H1 (cell line): Measurements from ENCODE around the gene ADRA2B.

ENCODE experiments used
- EZH2 ChIP-seq: fragments of 200-600 bp; sonication (generic); IDR thresholded peaks from 2 replicates; pipeline ENCODE4 v1.7.1; 2012; ENCODE audit warnings: low read depth, mild to moderate bottlenecking, moderate library complexity, low read length, inconsistent platforms; ENCODE audit not compliant: severe bottlenecking
- GABPA ChIP-seq: IDR thresholded peaks from 2 replicates; pipeline ENCODE4 v1.6.1; 2011; ENCODE audit warnings: mild to moderate bottlenecking, low read length, moderate library complexity, borderline replicate concordance; ENCODE audit not compliant: insufficient read depth
- MAFK ChIP-seq: IDR thresholded peaks from 2 replicates; pipeline ENCODE4 v1.6.1; 2012; ENCODE audit warnings: low read depth, mild to moderate bottlenecking, improper control_type of control experiment, low read length
- NRF1 ChIP-seq: IDR thresholded peaks from 2 replicates; pipeline ENCODE4 v1.6.1; 2011; ENCODE audit warnings: mild to moderate bottlenecking, low read depth, low read length, improper control_type of control experiment
- RFX5 ChIP-seq: IDR thresholded peaks from 2 replicates; pipeline ENCODE4 v1.6.1; 2011; ENCODE audit warnings: low read depth, low read length, improper control_type of control experiment, borderline replicate concordance

DNA sequence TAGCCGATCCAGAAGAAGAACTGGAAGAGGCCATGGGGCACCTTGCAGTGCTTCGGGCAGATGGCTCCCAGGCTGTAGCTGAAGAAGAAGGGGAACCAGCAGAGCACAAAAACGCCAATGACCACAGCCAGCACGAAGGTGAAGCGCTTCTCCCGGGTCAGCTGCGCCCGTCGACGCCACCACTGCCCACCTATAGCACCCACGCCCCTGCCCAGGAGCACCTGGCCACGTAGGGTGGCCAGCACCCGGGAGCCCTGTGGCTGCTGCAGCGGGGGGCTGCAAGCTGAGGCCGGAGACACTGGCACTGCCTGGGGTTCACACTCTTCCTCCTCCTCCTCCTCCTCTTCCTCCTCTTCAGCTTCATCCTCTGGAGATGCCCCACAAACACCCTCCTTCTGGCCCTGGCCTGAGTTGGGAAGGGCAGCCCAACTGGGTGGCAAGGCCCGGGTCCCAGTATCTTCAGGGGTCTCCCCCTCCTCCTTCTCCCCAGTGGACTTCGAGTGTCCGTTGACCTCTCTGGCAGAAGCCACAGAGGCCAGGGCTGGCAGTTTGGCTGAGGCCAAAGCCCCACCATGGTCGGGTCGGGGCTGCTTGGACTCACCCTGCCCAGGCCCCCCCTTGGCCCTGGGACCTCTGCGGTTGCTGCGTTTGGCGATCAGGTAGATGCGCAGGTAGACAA, 1.3 kb downstream of the ADRA2B start:
- TF ChIP-seq GABPA (no peak), NRF1 (no peak), EZH2 (no peak), MAFK (no peak), RFX5 (no peak)
